ENCODE data around the gene IQSEC2.

DNA sequence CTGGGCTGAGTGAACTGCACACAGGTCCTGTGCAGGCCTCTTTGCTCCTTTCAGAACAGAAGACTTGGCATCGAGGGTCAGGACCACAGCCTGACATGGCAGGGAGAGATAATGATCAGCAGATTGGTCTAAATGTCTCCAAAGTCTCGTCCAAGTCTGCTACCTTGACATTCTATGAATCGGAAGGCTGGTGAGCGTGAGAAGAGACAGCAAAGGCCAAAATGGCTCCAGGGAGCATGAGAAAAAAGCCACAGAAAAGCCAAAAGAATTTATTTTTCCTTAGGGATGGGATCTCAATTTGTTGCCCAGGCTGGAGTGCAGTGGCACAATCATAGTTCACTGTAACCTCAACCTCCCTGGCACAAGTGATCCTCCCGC, 32.3 kb upstream of the IQSEC2 start:
- TF ChIP-seq TEAD4 (IDR thresholded peaks at IDR 0.05) = no peak
- TF ChIP-seq, protein P1, sequence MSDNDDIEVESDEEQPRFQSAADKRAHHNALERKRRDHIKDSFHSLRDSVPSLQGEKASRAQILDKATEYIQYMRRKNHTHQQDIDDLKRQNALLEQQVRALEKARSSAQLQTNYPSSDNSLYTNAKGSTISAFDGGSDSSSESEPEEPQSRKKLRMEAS (IDR thresholded peaks at IDR 0.05) = no peak
- TF ChIP-seq TAF1 (IDR thresholded peaks at IDR 0.05; ENCODE audit: low read depth) = no peak
- TF ChIP-seq CREB1 (IDR thresholded peaks at IDR 0.05; ENCODE audit: low read depth) = no peak
- no peak for TF ChIP-seq FOXM1 (IDR thresholded peaks at IDR 0.05; ENCODE audit: borderline replicate concordance, low read depth)
- no peak for TF ChIP-seq USF1 (IDR thresholded peaks at IDR 0.05)
- TF ChIP-seq RAD21 (IDR thresholded peaks at IDR 0.05; ENCODE audit: low read depth) = no peak
- no peak for TF ChIP-seq REST (IDR thresholded peaks at IDR 0.05; ENCODE audit: low read depth)
- no peak for TF ChIP-seq ZBTB7A (IDR thresholded peaks at IDR 0.05; ENCODE audit: low read depth)
- TF ChIP-seq EP300 (IDR thresholded peaks at IDR 0.05; ENCODE audit: borderline replicate concordance) = no peak
- TF ChIP-seq NFIC (IDR thresholded peaks at IDR 0.05) = no peak
